GM18505 (cell line): ENCODE measurements around the gene ADD3.

Experiments
- ATAC-seq: cut with Tn5 transposase; IDR thresholded peaks from one replicate; pipeline ENCODE4 v1.9.1; 2021; ENCODE audit not compliant: unreplicated experiment
- POLR2A ChIP-seq: IDR thresholded peaks from 4 replicates; pipeline ENCODE4 v1.6.1; 2011; ENCODE audit warnings: borderline replicate concordance; ENCODE audit not compliant: insufficient read depth, insufficient read length; ENCODE audit errors: extremely low read depth

The ADD3 gene

DNA sequence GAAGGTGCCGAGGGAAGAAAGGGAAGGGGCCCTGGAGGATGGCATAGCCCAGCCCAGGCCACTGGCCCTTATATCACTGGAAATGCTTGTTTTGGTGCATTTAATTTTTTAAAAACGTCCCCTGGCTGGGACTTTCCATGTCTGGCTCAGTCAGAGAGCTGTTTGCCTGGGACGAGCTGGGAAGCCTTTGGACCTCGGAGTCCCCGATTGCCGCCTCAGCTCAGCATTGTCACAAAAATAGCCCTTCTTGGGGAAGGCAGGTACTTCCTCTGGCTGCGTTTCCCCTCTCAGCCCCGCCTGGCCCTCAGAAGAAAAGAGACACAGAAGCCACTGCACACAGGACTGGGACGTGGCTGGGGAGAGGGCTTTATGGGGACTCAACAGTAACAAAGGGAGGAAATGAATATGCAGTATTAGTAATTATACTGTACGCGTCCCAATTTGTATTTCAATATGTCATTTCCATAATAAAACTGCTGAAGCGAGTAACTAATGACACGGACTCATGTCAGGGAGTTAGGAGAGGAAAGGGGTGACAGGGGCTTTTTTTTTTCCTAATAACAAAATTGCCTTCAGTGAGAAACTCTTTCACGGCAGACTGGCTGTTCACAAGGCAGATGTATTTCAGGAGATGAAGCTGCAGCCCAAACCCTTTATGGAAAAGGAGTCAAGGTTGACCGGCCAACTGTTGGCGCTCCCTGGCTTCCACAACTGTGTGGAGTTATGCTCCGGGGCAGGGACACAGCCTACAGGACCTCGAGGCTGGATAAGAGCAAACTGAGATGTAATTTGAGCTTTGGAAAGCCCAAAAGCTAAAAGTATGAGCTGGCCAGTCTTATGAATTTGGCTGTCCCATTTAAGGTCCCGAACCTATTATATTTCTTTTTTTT is 168.6 kb downstream of the ADD3 start:
- no peak for ATAC-seq
- TF ChIP-seq POLR2A, result no peak

DNA sequence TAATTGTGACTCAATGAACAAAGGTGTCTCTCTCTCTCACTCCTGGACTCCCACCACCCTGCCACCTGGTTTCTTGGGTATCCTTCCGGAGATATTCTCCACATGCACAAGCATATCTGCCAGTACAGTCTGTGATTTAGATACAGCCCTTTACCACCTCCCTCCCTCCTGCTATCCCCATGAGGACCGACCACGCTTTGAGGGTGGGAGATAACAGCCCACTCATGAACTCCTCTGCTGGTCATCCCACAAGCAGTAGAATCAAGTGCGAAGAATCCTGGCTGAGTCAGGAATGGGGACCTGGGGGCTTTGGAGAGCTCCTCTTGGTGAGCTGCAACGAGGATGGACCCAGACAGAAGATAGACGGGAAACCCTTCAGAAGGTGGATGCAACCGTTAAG is 171.4 kb downstream of the ADD3 start:
- ATAC-seq, result no peak
- TF ChIP-seq POLR2A, result no peak

DNA sequence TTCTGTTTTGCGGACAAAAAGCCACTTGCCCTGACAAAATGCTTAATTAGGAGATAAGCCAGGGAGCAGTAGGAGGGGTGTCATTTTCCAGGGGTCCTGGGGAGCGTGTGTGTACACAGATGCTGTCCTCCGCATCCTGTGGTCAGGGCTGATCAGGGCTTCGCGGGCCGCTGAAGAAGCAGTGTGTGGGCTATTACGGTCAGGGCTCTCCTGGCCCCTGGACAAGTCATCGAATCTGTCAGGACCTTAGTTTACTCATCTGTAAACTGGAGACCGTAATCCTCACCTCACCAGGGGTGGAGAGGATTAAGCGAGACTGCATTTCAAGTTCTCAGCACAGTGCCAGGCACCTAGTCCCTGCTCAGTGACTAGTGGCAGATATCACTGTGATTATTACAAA is 173.7 kb downstream of the ADD3 start:
- no peak for TF ChIP-seq POLR2A
- ATAC-seq, result no peak

DNA sequence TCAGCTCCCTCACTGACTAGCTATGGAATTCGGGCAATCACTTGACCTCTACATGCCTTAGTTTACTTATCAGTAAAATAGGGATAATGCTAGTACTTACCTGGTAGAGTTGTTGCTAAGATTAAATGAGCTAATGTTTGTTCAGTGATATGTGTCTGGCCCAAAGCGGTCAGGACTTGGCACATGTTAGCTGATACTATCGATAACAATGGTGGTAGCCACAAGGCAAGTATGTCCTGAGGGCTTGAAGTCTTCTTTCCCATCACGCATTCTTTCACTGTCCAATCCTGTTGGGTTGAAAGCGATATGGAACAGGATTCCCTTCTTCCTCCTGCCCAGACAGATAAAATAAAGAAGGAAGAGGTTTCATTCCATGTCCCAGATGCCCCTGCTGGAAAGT is 174.1 kb downstream of the ADD3 start:
- no peak for ATAC-seq
- no peak for TF ChIP-seq POLR2A

DNA sequence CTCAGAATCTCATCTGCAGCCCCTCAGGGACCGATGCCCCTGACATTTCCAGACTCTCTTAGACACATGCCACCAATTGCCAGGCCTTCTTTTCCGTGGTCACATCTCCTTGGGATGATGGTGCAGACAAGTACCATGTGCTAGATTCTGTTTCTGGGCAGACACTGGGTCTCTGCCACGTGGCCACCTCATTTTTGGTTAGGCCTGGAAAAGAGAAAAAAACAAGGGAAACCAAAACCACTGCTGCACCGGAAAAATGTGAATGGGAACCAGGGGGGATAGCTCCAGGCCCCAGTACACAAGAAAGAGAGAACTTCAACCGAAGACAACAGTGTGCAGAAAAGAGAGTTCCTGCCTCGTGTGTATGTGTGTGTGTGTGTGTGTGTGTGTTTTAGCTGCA is 176.6 kb downstream of the ADD3 start:
- no peak for TF ChIP-seq POLR2A
- ATAC-seq, result no peak
